KG1 (cell line): Measurements from ENCODE around the gene MBNL2.

Experiments used
- DNase-seq: peaks from one replicate; lab custom pipeline; 2025; lab: John Stamatoyannopoulos, UW

MBNL2 gene

GRCh38 chr13:97273341-97273831 lies 51.3 kb downstream of the MBNL2 start:
- no peak for DNase-seq

GRCh38 chr13:97274829-97275649 lies 52.9 kb downstream of the MBNL2 start:
- DNase-seq: no peak

- DNase-seq: no peak
Observed at GRCh38 chr13:97275776-97276501, 53.8 kb downstream of the MBNL2 start.

- DNase-seq: no peak
Observed at GRCh38 chr13:97276862-97277269, 54.7 kb downstream of the MBNL2 start.

GRCh38 chr13:97278435-97279411 lies 56.6 kb downstream of the MBNL2 start:
- no peak for DNase-seq

- no peak for DNase-seq
Observed at GRCh38 chr13:97279913-97280312, 57.8 kb downstream of the MBNL2 start.

- no peak for DNase-seq
Observed at GRCh38 chr13:97280478-97280877, 58.3 kb downstream of the MBNL2 start.

GRCh38 chr13:97281028-97281427 lies 58.9 kb downstream of the MBNL2 start:
- DNase-seq: no peak

- DNase-seq: no peak
Observed at GRCh38 chr13:97282705-97283104, 60.6 kb downstream of the MBNL2 start.

GRCh38 chr13:97283888-97284287 lies 61.8 kb downstream of the MBNL2 start:
- no peak for DNase-seq

- DNase-seq: no peak
Observed at GRCh38 chr13:97284558-97284957, 62.4 kb downstream of the MBNL2 start.

- DNase-seq: no peak
Observed at GRCh38 chr13:97285221-97285955, 63.3 kb downstream of the MBNL2 start.

GRCh38 chr13:97286317-97287046 lies 64.3 kb downstream of the MBNL2 start:
- no peak for DNase-seq

- DNase-seq: no peak
Observed at GRCh38 chr13:97287047-97287383, 64.9 kb downstream of the MBNL2 start.

- no peak for DNase-seq
Observed at GRCh38 chr13:97288486-97288900, 66.4 kb downstream of the MBNL2 start.

- no peak for DNase-seq
Observed at GRCh38 chr13:97289514-97290298, 67.6 kb downstream of the MBNL2 start.

GRCh38 chr13:97295283-97296182 lies 73.4 kb downstream of the MBNL2 start:
- DNase-seq: no peak

- no peak for DNase-seq
Observed at GRCh38 chr13:97296740-97297139, 74.6 kb downstream of the MBNL2 start.

GRCh38 chr13:97298816-97299215 lies 76.7 kb downstream of the MBNL2 start:
- DNase-seq: no peak
